Mononuclear cell (primary cell): ENCODE data around the gene TSPYL6. TPM values are rescaled to one million over a fixed set of nuclear protein-coding genes. Genes with fewer than 3 reads are reported as not detected.
"Not testable (repeated sequence)": the region's sequence is repeated elsewhere in the genome, so short reads cannot be mapped to it uniquely, and the experiment has no call there.

ENCODE experiments used
- H3K27me3 ChIP-seq: 2 replicates; pipeline ENCODE4 v1.6.0; 2011; ENCODE audit warnings: low read length, control low read depth; ENCODE audit not compliant: insufficient read depth
- H3K4me1 ChIP-seq: 2 replicates; pipeline ENCODE4 v1.5.1; 2011; ENCODE audit warnings: mild to moderate bottlenecking, low read length, control low read depth; ENCODE audit not compliant: insufficient read depth
- H3K4me3 ChIP-seq: 2 replicates; pipeline ENCODE4 v1.5.1; 2011; ENCODE audit warnings: mild to moderate bottlenecking, low read length, moderate library complexity
- H3K9me3 ChIP-seq: 2 replicates; pipeline ENCODE4 v1.5.1; 2011; ENCODE audit warnings: low read depth, mild to moderate bottlenecking, control low read depth, low read length
- total RNA-seq: library from RNA; depleted of rRNA; stranded (reverse); fragments of >200 nt; gene quantifications from one replicate; pipeline ENCODE4 v1.2.3, GENCODE V29; 2012

Gene TSPYL6
- total RNA-seq, result not detected

GRCh38 chr2:54256091-54256694, at the start of gene TSPYL6:
Gene TSPYL6 (minus strand): TSS chr2:54256229. CDS start chr2:54256151, 78 bp downstream.
- Histone ChIP-seq H3K4me3 (no peak within 1 kb of the TSS), H3K4me1 (no peaks in the 10 kb centered on the region), H3K27me3 (no peaks in the 10 kb centered on the region), H3K9me3 (no peaks in the 10 kb centered on the region)

- Histone ChIP-seq H3K27me3 (no peaks in the 10 kb centered on the region), H3K9me3 (no peaks in the 10 kb centered on the region), H3K4me1 (no peaks in the 10 kb centered on the region), H3K4me3 (no peak overlapping the region)
These were observed 47.6 kb upstream of the TSPYL6 start for GRCh38 chr2:54303631-54304030.

- Histone ChIP-seq H3K4me3 (no peak overlapping the region), H3K27me3 (no peaks in the 10 kb centered on the region), H3K9me3 (no peaks in the 10 kb centered on the region), H3K4me1 (no peaks in the 10 kb centered on the region)
These were observed 42.5 kb upstream of the TSPYL6 start for GRCh38 chr2:54298514-54298913.

- Histone ChIP-seq H3K4me3 (no peak overlapping the region), H3K4me1 (no peaks in the 10 kb centered on the region), H3K27me3 (no peaks in the 10 kb centered on the region), H3K9me3 (no peaks in the 10 kb centered on the region)
These were observed 39.9 kb upstream of the TSPYL6 start for GRCh38 chr2:54295911-54296310.

- H3K9me3 ChIP-seq, H3K27me3 ChIP-seq, H3K4me1 ChIP-seq, H3K4me3 ChIP-seq: not testable (repeated sequence)
These were observed 38.6 kb upstream of the TSPYL6 start for GRCh38 chr2:54294665-54295064.

- Histone ChIP-seq H3K27me3 (no peaks in the 10 kb centered on the region), H3K4me1 (no peaks in the 10 kb centered on the region), H3K9me3 (no peaks in the 10 kb centered on the region), H3K4me3 (no peak overlapping the region)
These were observed 34.5 kb upstream of the TSPYL6 start for GRCh38 chr2:54290356-54291025.

GRCh38 chr2:54289917-54290316, 33.9 kb upstream of the TSPYL6 start:
- no peaks in the 10 kb centered on the region for H3K4me1 ChIP-seq
- no peaks in the 10 kb centered on the region for H3K27me3 ChIP-seq
- H3K9me3 ChIP-seq, result no peaks in the 10 kb centered on the region
- no peak overlapping the region for H3K4me3 ChIP-seq

GRCh38 chr2:54287532-54287931, 31.5 kb upstream of the TSPYL6 start:
- Histone ChIP-seq H3K4me3 (no peak overlapping the region), H3K9me3 (no peaks in the 10 kb centered on the region), H3K27me3 (no peaks in the 10 kb centered on the region), H3K4me1 (no peaks in the 10 kb centered on the region)

GRCh38 chr2:54285451-54285850, 29.4 kb upstream of the TSPYL6 start:
- Histone ChIP-seq H3K9me3 (no peaks in the 10 kb centered on the region), H3K4me3 (no peak overlapping the region), H3K27me3 (no peaks in the 10 kb centered on the region), H3K4me1 (no peaks in the 10 kb centered on the region)

GRCh38 chr2:54284826-54285225, 28.8 kb upstream of the TSPYL6 start:
- Histone ChIP-seq H3K9me3 (no peaks in the 10 kb centered on the region), H3K4me1 (no peaks in the 10 kb centered on the region), H3K27me3 (no peaks in the 10 kb centered on the region), H3K4me3 (no peak overlapping the region)

GRCh38 chr2:54279385-54279784, 23.4 kb upstream of the TSPYL6 start:
- Histone ChIP-seq H3K4me3 (no peak overlapping the region), H3K4me1 (no peaks in the 10 kb centered on the region), H3K9me3 (no peaks in the 10 kb centered on the region), H3K27me3 (no peaks in the 10 kb centered on the region)

- no peaks in the 10 kb centered on the region for H3K4me1 ChIP-seq
- H3K9me3 ChIP-seq, result no peaks in the 10 kb centered on the region
- no peak overlapping the region for H3K4me3 ChIP-seq
- H3K27me3 ChIP-seq, result no peaks in the 10 kb centered on the region
These were observed 19.5 kb upstream of the TSPYL6 start for GRCh38 chr2:54275541-54275940.

- Histone ChIP-seq H3K27me3 (no peaks in the 10 kb centered on the region), H3K4me3 (no peak overlapping the region), H3K4me1 (no peaks in the 10 kb centered on the region), H3K9me3 (no peaks in the 10 kb centered on the region)
These were observed 18.8 kb upstream of the TSPYL6 start for GRCh38 chr2:54274781-54275242.

- H3K9me3 ChIP-seq, result no peaks in the 10 kb centered on the region
- no peak overlapping the region for H3K4me3 ChIP-seq
- H3K27me3 ChIP-seq, result no peaks in the 10 kb centered on the region
- no peaks in the 10 kb centered on the region for H3K4me1 ChIP-seq
These were observed 16.0 kb upstream of the TSPYL6 start for GRCh38 chr2:54271843-54272627.

- no peak overlapping the region for H3K4me3 ChIP-seq
These were observed 15.2 kb upstream of the TSPYL6 start for GRCh38 chr2:54271189-54271588.

More at GRCh38 chr2:54271189-54271588, 15.2 kb upstream of the TSPYL6 start:
- no peaks in the 10 kb centered on the region for H3K9me3 ChIP-seq
- H3K27me3 ChIP-seq, result no peaks in the 10 kb centered on the region
- H3K4me1 ChIP-seq, result no peaks in the 10 kb centered on the region
